ENCODE data around the gene REN. TPM values are rescaled to one million over a fixed set of nuclear protein-coding genes. Genes with fewer than 3 reads are reported as not detected.

The REN gene
- total RNA-seq, 4 donors from 2014 or later: 0.17 to 0.26 TPM; not detected in 2

DNA sequence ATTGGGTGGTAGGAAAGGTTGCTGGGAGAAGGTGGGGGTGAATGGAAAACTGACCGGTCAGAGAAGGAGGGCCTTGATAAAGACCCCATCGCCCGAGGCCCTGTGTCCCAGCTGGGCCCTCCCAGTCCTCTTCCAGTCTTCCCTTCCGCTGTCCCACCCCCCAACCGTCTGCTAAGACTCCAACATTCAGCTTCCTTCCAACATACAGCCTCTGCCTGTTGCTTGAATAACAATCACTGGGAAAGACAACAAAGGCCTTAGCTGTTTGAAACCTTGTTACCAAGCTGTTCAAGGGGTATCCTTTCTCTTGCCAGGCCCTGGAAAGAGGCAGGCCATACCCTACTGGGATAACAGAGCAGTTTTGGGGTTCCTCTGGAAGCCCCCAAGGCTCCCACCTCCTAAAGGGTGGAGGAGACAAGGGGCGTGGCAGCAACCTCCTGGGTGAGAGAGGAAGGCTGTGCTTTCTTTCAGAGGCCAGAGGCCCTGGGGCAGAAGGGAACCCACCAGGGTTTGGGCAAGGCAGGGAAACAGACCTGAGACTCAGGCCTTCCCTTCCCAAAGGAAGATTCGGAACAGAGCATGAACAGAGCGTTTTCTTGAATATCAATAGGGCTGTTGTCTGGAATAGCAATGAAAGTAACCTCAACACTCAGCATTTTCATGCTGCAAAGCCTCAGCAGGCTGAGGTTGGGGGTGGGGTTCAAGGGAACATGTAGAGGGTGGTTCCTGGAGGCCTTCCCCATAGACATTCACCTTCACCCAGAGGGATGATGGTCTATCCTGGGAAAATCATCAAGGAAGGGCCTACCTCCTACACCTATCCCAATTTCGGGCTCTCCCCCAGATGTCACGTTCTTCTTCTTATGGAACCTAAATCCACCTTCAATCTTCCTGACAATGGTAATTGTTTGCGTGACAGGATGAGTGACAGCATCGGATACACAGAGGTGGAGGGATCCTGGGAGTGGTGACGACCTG is 18.4 kb downstream of the REN start:
- 89 to 92% methylated on average over 13 of the region's 13 CpGs for WGBS, 2 donors
- DNase-seq (ENCODE audit: low spot score in 2 of 2): no peak
- no peak overlapping the region for H3K4me3 ChIP-seq (ENCODE audit: low read depth, poor library complexity, severe bottlenecking)
- intact Hi-C loops (cut with DNase I; ENCODE audit: low total_unique reads): no loop called here
- TF ChIP-seq POLR2A (IDR thresholded peaks at IDR 0.05): no peak
- TF ChIP-seq, protein P1, sequence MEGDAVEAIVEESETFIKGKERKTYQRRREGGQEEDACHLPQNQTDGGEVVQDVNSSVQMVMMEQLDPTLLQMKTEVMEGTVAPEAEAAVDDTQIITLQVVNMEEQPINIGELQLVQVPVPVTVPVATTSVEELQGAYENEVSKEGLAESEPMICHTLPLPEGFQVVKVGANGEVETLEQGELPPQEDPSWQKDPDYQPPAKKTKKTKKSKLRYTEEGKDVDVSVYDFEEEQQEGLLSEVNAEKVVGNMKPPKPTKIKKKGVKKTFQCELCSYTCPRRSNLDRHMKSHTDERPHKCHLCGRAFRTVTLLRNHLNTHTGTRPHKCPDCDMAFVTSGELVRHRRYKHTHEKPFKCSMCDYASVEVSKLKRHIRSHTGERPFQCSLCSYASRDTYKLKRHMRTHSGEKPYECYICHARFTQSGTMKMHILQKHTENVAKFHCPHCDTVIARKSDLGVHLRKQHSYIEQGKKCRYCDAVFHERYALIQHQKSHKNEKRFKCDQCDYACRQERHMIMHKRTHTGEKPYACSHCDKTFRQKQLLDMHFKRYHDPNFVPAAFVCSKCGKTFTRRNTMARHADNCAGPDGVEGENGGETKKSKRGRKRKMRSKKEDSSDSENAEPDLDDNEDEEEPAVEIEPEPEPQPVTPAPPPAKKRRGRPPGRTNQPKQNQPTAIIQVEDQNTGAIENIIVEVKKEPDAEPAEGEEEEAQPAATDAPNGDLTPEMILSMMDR (IDR thresholded peaks at IDR 0.05): no peak

DNA sequence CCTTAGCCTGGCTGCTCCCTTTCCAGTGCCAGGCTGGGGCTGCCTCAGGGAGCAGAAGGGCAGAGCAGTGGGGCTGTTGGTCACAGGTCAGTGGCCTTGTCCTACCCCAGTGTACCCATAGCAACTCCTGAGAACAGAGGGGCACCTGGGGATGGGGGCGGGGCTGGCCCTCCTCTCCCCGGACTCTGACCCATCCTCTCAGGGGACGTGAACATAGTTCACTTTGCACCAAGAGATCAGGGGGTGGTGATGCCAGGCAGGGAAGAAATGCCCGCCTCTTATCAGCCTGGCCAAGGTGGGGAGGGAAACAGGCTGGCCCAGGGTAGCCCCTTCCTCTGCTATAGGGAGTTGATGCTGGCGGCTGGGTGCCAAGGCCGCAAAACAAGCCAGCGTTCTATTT is 19.2 kb downstream of the REN start:
- WGBS, 2 donors: 84 to 86% methylated on average over 7 of the region's 7 CpGs
- no peak overlapping the region for H3K4me3 ChIP-seq (ENCODE audit: low read depth, poor library complexity, severe bottlenecking)
- TF ChIP-seq, protein P1 (IDR thresholded peaks at IDR 0.05): no peak
- TF ChIP-seq POLR2A (IDR thresholded peaks at IDR 0.05): no peak
- intact Hi-C loops (cut with DNase I; ENCODE audit: low total_unique reads): no loop called here
- DNase-seq (ENCODE audit: low spot score in 2 of 2): no peak

- DNase-seq (ENCODE audit: low spot score in 2 of 2): no peak
- WGBS, 2 donors: 74 to 76% methylated on average over 6 of the region's 6 CpGs
- intact Hi-C loops (cut with DNase I; ENCODE audit: low total_unique reads): no loop called here
- TF ChIP-seq, protein P1 (IDR thresholded peaks at IDR 0.05): no peak
- no peak for TF ChIP-seq POLR2A (IDR thresholded peaks at IDR 0.05)
- no peak overlapping the region for H3K4me3 ChIP-seq (ENCODE audit: low read depth, poor library complexity, severe bottlenecking)
These were observed 19.8 kb downstream of the REN start for GRCh38 chr1:204146309-204146708.

DNA sequence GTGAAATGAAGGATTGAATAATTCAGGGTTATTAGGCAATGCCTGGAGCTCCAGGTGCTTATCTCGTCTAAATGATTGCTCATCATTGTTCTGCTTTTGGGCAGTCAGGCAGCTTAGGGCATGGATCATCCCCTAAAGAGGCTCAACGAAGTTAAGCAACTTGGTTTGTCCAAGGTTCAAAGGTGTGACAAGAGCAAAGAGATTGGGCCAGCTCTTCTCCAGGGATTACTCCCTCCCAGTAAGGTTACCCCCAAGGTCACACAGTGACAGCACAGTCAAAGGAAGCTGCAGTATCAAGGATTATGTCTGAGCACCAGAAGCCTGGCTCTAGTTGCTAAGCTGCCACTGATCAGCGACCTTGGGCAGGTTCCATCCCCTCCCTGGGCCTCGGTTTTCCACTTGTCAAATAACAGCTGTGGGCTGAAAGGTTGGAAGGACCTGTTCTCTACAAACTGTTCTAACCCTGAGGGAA is 21.1 kb downstream of the REN start:
- WGBS, 2 donors: 74 to 77% methylated on average over 4 of the region's 4 CpGs
- TF ChIP-seq, protein P1 (IDR thresholded peaks at IDR 0.05): no peak
- no peak for TF ChIP-seq POLR2A (IDR thresholded peaks at IDR 0.05)
- no peak for DNase-seq (ENCODE audit: low spot score in 2 of 2)
- intact Hi-C loops (cut with DNase I; ENCODE audit: low total_unique reads): no loop called here
- H3K4me3 ChIP-seq (ENCODE audit: low read depth, poor library complexity, severe bottlenecking): no peak overlapping the region

- WGBS, 2 donors: 81 to 87% methylated on average over 14 of the region's 14 CpGs
- intact Hi-C loops (cut with DNase I; ENCODE audit: low total_unique reads): no loop called here
- TF ChIP-seq, protein P1 (IDR thresholded peaks at IDR 0.05): no peak
- TF ChIP-seq POLR2A (IDR thresholded peaks at IDR 0.05): no peak
These were observed 22.7 kb downstream of the REN start for GRCh38 chr1:204143276-204144041.

More at GRCh38 chr1:204143276-204144041, 22.7 kb downstream of the REN start:
- DNase-seq (ENCODE audit: low spot score in 2 of 2): no peak
- H3K4me3 ChIP-seq (ENCODE audit: low read depth, poor library complexity, severe bottlenecking): no peak overlapping the region
